ENCODE measurements around the gene ANKRD34C.
"Not testable (repeated sequence)": the region's sequence is repeated elsewhere in the genome, so short reads cannot be mapped to it uniquely, and the experiment has no call there.

The ANKRD34C gene

DNA sequence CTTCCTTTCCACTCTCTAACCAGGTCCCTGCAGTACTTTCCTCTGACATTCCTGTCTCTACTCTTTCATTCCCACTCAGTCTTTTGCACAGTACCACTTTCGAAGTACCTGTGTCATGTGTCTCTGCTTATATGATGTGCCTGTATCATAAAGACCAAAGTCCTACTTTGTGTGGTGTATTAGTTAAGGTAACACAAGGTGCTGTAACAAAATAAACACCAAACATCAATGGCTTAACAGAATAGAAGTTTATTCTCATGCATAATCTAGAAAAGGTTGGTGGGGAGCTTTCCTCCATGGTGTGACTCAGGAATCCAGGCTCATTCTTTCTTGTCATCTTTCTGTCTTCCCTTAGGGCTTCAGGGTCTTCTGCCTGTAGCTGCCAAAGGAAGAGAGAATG, 31.7 kb downstream of the ANKRD34C start:
- H3K4me1 ChIP-seq (ENCODE audit: control insufficient read depth, insufficient read depth, low read length) = peaks cover 4% of the 10 kb centered on the region
- H3K4me3 ChIP-seq (ENCODE audit: low read depth, low read length) = no peak overlapping the region
- peaks cover 52% of the 10 kb centered on the region for H3K36me3 ChIP-seq (ENCODE audit: control insufficient read depth, insufficient read depth, low read length)
- H3K27me3 ChIP-seq (ENCODE audit: control insufficient read depth, insufficient read depth, low read length) = peaks cover 15% of the 10 kb centered on the region
- no peaks in the 10 kb centered on the region for H3K9me3 ChIP-seq (ENCODE audit: control insufficient read depth, insufficient read depth, low read length)
- no peak overlapping the region for H3K9ac ChIP-seq (ENCODE audit: low read depth, low read length)

GRCh38 chr15:79314811-79315210, 32.3 kb downstream of the ANKRD34C start:
- H3K4me1 ChIP-seq (ENCODE audit: control insufficient read depth, insufficient read depth, low read length) = peaks cover 4% of the 10 kb centered on the region
- H3K4me3 ChIP-seq (ENCODE audit: low read depth, low read length) = no peak overlapping the region
- no peak overlapping the region for H3K9ac ChIP-seq (ENCODE audit: low read depth, low read length)
- H3K9me3 ChIP-seq (ENCODE audit: control insufficient read depth, insufficient read depth, low read length) = no peaks in the 10 kb centered on the region
- H3K27me3 ChIP-seq (ENCODE audit: control insufficient read depth, insufficient read depth, low read length) = peaks cover 9% of the 10 kb centered on the region
- peaks cover 55% of the 10 kb centered on the region for H3K36me3 ChIP-seq (ENCODE audit: control insufficient read depth, insufficient read depth, low read length)

- Histone ChIP-seq H3K4me3 (ENCODE audit: low read depth, low read length) (no peak overlapping the region), H3K27me3 (ENCODE audit: control insufficient read depth, insufficient read depth, low read length) (no peaks in the 10 kb centered on the region), H3K9me3 (ENCODE audit: control insufficient read depth, insufficient read depth, low read length) (no peaks in the 10 kb centered on the region), H3K36me3 (ENCODE audit: control insufficient read depth, insufficient read depth, low read length) (peaks cover 55% of the 10 kb centered on the region), H3K4me1 (ENCODE audit: control insufficient read depth, insufficient read depth, low read length) (peaks cover 4% of the 10 kb centered on the region), H3K9ac (ENCODE audit: low read depth, low read length) (no peak overlapping the region)
These were observed 33.3 kb downstream of the ANKRD34C start for GRCh38 chr15:79315623-79316328.

DNA sequence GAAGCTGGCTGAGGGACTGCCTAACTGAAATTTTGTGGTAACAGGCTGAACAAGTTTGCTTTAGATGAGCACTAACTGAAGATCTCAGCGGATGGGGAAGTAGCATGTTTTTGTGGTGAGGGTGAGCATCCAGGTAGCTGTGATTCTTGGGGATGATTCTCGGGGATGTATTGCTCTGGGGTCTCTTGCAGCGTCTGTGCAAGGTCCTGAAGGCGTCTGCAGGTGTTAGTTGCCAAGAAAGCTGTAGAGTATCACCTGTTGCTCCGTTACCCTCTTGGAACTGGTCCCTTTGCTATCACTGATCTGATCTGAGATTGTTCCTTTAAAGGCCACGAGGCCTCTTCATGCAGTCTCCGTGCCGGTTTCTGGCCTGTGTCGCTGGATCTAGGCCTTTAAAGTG, 34.3 kb downstream of the ANKRD34C start:
- peaks cover 58% of the 10 kb centered on the region for H3K36me3 ChIP-seq (ENCODE audit: control insufficient read depth, insufficient read depth, low read length)
- no peak overlapping the region for H3K4me3 ChIP-seq (ENCODE audit: low read depth, low read length)
- no peaks in the 10 kb centered on the region for H3K9me3 ChIP-seq (ENCODE audit: control insufficient read depth, insufficient read depth, low read length)
- H3K9ac ChIP-seq (ENCODE audit: low read depth, low read length) = no peak overlapping the region
- peaks cover 4% of the 10 kb centered on the region for H3K4me1 ChIP-seq (ENCODE audit: control insufficient read depth, insufficient read depth, low read length)
- H3K27me3 ChIP-seq (ENCODE audit: control insufficient read depth, insufficient read depth, low read length) = no peaks in the 10 kb centered on the region

GRCh38 chr15:79319973-79320372, 37.5 kb downstream of the ANKRD34C start:
- not testable (repeated sequence) for H3K4me1 ChIP-seq (ENCODE audit: control insufficient read depth, insufficient read depth, low read length); H3K27me3 ChIP-seq (ENCODE audit: control insufficient read depth, insufficient read depth, low read length); H3K9ac ChIP-seq (ENCODE audit: low read depth, low read length); H3K9me3 ChIP-seq (ENCODE audit: control insufficient read depth, insufficient read depth, low read length); H3K4me3 ChIP-seq (ENCODE audit: low read depth, low read length)
- peaks cover 52% of the 10 kb centered on the region for H3K36me3 ChIP-seq (ENCODE audit: control insufficient read depth, insufficient read depth, low read length)

DNA sequence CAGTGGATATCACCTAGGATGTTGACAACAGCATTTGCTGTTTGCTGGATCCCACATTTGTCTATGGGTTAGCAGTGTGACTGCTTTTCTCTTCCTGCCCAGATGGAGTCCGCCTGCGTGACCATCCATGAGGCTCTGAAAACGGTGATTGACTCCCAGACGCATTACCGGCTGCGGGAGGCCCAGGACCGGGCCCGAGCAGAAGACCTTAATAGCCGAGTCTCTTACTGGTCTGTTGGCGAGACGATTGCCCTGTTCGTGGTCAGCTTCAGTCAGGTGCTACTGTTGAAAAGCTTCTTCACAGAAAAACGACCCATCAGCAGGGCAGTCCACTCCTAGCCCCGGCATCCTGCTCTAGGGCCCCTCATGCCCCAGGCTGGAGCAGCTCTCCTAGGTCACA, 39.4 kb downstream of the ANKRD34C start:
- no peak overlapping the region for H3K4me3 ChIP-seq (ENCODE audit: low read depth, low read length)
- H3K9me3 ChIP-seq (ENCODE audit: control insufficient read depth, insufficient read depth, low read length) = no peaks in the 10 kb centered on the region
- H3K36me3 ChIP-seq (ENCODE audit: control insufficient read depth, insufficient read depth, low read length) = peaks cover 37% of the 10 kb centered on the region

GRCh38 chr15:79322306-79322705, 39.8 kb downstream of the ANKRD34C start:
- H3K27me3 ChIP-seq (ENCODE audit: control insufficient read depth, insufficient read depth, low read length) = no peaks in the 10 kb centered on the region
- H3K4me3 ChIP-seq (ENCODE audit: low read depth, low read length) = no peak overlapping the region
- H3K9ac ChIP-seq (ENCODE audit: low read depth, low read length) = no peak overlapping the region
- H3K36me3 ChIP-seq (ENCODE audit: control insufficient read depth, insufficient read depth, low read length) = peaks cover 33% of the 10 kb centered on the region
- H3K9me3 ChIP-seq (ENCODE audit: control insufficient read depth, insufficient read depth, low read length) = no peaks in the 10 kb centered on the region
- no peaks in the 10 kb centered on the region for H3K4me1 ChIP-seq (ENCODE audit: control insufficient read depth, insufficient read depth, low read length)

More for the DNA sequence above, 39.4 kb downstream of the ANKRD34C start:
- Histone ChIP-seq H3K9ac (ENCODE audit: low read depth, low read length) (no peak overlapping the region), H3K27me3 (ENCODE audit: control insufficient read depth, insufficient read depth, low read length) (no peaks in the 10 kb centered on the region), H3K4me1 (ENCODE audit: control insufficient read depth, insufficient read depth, low read length) (no peaks in the 10 kb centered on the region)

- Histone ChIP-seq H3K4me3 (ENCODE audit: low read depth, low read length) (no peak overlapping the region), H3K27me3 (ENCODE audit: control insufficient read depth, insufficient read depth, low read length) (no peaks in the 10 kb centered on the region), H3K36me3 (ENCODE audit: control insufficient read depth, insufficient read depth, low read length) (peaks cover 26% of the 10 kb centered on the region), H3K9ac (ENCODE audit: low read depth, low read length) (no peak overlapping the region), H3K4me1 (ENCODE audit: control insufficient read depth, insufficient read depth, low read length) (no peaks in the 10 kb centered on the region), H3K9me3 (ENCODE audit: control insufficient read depth, insufficient read depth, low read length) (no peaks in the 10 kb centered on the region)
These were observed 40.4 kb downstream of the ANKRD34C start for GRCh38 chr15:79322945-79323344.

- H3K36me3 ChIP-seq (ENCODE audit: control insufficient read depth, insufficient read depth, low read length) = peaks cover 2% of the 10 kb centered on the region
- H3K9me3 ChIP-seq (ENCODE audit: control insufficient read depth, insufficient read depth, low read length) = no peaks in the 10 kb centered on the region
- no peak overlapping the region for H3K9ac ChIP-seq (ENCODE audit: low read depth, low read length)
- no peak overlapping the region for H3K4me3 ChIP-seq (ENCODE audit: low read depth, low read length)
- H3K27me3 ChIP-seq (ENCODE audit: control insufficient read depth, insufficient read depth, low read length) = no peaks in the 10 kb centered on the region
- no peaks in the 10 kb centered on the region for H3K4me1 ChIP-seq (ENCODE audit: control insufficient read depth, insufficient read depth, low read length)
These were observed 46.7 kb downstream of the ANKRD34C start for GRCh38 chr15:79329171-79329611.

All from iPS-15b (cell line).